NB4 (cell line): ENCODE data around the gene SAC3D1.
A peak's percentile ranks its signal among the peaks of the same experiment; 100 is the strongest.
"Not testable (repeated sequence)": the region's sequence is repeated elsewhere in the genome, so short reads cannot be mapped to it uniquely, and the experiment has no call there.

ENCODE experiments used
- DNase-seq: peaks from one replicate; pipeline ENCODE4 v3.0.0; 2010; ENCODE audit warnings: low read depth
- H3K4me3 ChIP-seq: one replicate; pipeline ENCODE4 v1.5.1; 2011; ENCODE audit warnings: mild to moderate bottlenecking, low read depth, low read length, moderate library complexity
- MYC ChIP-seq: IDR thresholded peaks from 2 replicates; pipeline ENCODE4 v1.6.1; 2011; ENCODE audit warnings: low read depth, low read length
- POLR2A ChIP-seq: IDR thresholded peaks from 2 replicates; pipeline ENCODE4 v1.6.1; 2011; ENCODE audit warnings: mild to moderate bottlenecking; ENCODE audit not compliant: insufficient read length; ENCODE audit errors: extremely low read depth
- TF ChIP-seq, protein P1 (sequence below): IDR thresholded peaks from 2 replicates; pipeline ENCODE4 v1.6.1; 2011; ENCODE audit warnings: low read depth, low read length
- TF ChIP-seq, protein P2 (sequence below): IDR thresholded peaks from one replicate; pipeline ENCODE4 v1.5.1; 2012; ENCODE audit warnings: low read depth, low read length

The SAC3D1 gene

DNA sequence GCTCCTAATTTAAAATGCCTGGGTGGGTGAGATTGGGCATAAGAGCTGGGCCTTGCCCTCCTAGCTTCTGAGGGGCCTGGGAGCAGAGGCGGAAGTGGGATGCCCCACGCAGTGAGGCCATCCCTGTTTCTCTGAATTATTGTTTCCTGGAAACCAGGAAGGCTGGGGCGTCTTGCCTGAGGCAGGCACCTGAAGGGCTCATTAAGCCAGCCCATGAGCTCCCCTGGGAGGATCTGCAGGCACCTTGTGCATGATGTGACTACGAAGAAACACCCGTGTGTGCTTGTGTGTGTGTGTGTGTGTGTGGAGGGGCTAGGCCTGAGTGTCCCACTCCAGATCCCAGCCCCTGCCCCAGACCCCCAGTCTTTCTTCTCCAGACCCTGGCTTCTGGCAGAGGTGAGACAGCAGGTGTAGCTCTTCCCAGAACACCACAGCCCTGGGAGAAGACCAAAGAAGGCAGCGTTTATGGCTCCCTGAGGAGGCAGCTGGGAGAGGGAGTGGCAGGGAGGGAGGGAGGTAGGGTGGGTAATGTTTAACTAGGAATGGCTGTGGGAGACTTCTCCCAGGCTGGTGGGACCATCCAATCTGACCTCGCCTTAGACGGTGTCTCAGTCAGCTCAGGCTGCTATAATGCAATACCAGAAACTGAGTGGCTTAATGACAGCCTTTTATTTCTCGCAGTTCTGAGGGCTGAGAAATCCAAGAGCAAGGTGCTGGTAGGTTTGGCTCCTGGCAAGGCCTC lies 42.1 kb upstream of the SAC3D1 start:
- no peak overlapping the region for H3K4me3 ChIP-seq
- no peak for TF ChIP-seq POLR2A
- no peak for TF ChIP-seq MYC
- TF ChIP-seq, protein P1, sequence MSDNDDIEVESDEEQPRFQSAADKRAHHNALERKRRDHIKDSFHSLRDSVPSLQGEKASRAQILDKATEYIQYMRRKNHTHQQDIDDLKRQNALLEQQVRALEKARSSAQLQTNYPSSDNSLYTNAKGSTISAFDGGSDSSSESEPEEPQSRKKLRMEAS: no peak
- TF ChIP-seq, protein P2, sequence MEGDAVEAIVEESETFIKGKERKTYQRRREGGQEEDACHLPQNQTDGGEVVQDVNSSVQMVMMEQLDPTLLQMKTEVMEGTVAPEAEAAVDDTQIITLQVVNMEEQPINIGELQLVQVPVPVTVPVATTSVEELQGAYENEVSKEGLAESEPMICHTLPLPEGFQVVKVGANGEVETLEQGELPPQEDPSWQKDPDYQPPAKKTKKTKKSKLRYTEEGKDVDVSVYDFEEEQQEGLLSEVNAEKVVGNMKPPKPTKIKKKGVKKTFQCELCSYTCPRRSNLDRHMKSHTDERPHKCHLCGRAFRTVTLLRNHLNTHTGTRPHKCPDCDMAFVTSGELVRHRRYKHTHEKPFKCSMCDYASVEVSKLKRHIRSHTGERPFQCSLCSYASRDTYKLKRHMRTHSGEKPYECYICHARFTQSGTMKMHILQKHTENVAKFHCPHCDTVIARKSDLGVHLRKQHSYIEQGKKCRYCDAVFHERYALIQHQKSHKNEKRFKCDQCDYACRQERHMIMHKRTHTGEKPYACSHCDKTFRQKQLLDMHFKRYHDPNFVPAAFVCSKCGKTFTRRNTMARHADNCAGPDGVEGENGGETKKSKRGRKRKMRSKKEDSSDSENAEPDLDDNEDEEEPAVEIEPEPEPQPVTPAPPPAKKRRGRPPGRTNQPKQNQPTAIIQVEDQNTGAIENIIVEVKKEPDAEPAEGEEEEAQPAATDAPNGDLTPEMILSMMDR: no peak
- no peak for DNase-seq

DNA sequence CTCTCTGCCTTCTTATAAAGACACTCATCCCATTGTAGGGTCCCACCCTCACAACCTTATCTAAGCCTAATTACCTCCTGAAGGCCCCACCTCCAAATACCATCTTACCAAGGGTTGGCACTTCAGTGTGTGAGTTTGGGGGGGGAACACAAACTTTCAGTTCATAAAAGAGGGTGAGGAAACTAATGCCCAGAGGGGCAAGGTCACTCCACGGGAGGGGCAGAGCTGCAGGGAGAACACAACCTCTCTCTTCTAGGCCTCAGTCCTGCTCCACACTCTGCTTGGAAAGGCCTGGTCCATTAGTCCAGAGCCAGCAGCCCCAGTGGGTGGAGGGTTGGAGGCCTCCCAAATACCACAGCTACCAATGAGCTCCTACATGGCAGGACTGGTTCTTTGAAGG lies 41.5 kb upstream of the SAC3D1 start:
- TF ChIP-seq, protein P1: no peak
- TF ChIP-seq POLR2A: no peak
- H3K4me3 ChIP-seq: no peak overlapping the region
- no peak for DNase-seq

DNA sequence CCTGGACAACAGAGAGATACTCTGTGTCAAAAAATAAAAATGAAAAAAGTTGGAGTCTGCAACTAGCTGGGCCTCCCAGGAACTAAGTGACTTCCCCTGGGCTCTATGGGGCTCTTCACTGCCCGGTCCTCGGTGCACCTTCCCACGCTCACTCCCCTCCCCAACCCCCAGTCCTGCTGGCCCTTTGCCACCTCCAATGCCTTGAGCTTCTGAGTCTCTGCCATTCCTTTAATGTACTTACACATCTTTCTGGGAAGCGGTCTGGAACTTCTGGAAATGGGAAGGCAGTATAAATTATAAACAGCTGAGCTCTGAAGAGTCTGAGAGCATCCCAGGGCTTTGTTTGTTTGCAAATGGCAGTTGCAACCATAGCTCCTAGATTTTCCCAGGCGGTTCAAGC lies 38.3 kb upstream of the SAC3D1 start:
- no peak overlapping the region for H3K4me3 ChIP-seq
- no peak for DNase-seq
- TF ChIP-seq, protein P1: no peak
- TF ChIP-seq, protein P2: no peak
- TF ChIP-seq MYC: no peak
- TF ChIP-seq POLR2A: no peak

DNA sequence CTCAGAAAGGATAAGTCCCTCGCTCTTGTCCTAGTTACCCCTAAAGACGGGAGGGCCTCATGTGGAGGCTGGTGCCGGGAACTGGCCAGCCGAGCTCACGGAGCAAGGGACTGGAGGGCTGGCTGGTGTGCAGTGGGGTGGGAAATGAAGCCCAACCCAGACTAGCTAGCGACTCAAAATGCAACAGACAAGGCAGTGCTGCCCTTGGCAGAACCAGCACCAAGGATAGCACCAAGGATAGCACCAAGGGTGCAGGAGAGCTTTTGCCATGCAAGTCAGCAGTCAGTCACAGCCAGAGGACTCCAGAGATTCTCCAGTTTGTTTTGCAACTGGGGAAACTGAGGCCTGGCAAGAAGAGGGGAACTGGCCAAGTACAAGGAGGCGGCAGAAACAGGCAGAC lies 37.7 kb upstream of the SAC3D1 start:
- TF ChIP-seq MYC: no peak
- TF ChIP-seq, protein P2: no peak
- peak; percentile 40 for DNase-seq
- H3K4me3 ChIP-seq: no peak overlapping the region

DNA sequence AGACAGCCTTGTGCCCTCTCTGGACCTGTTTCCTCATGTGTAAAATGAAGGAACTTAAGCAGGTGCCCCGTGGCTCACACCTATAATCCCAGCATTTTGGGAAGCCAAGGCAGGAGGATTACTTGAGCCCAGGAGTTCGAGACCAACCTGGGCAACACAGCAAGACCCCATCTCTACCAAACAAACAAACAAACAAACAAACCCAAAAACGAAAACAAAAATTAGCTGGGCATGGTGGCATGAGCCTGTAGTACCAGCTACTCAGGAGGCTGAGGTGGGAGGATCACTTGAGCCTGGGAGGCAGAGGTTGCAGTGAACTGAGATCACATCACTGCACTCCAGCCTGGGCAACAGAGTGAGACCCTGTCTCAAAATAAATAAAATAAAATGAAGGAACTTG lies 37.0 kb upstream of the SAC3D1 start:
- H3K4me3 ChIP-seq, DNase-seq: not testable (repeated sequence)

DNA sequence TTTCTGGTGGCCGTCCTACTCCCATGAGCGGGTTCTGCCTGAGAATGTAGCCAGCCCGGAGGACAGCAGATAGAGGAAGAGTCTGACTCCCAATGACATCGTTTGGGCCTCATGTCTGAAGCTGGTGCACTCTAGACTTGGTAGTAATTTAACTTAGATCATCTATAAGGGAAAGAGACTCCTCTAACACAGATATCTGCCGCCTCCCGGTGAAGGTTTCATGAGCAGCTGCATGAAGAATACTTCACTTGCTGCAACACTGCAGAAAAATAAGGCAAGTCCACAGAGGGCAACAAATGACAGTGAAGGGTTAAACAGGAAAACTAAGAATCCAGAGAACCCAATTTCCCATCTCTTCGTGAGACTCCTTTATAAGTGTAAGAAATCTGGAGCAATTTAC lies 33.0 kb upstream of the SAC3D1 start:
- no peak for TF ChIP-seq POLR2A
- TF ChIP-seq, protein P2: no peak
- no peak for TF ChIP-seq MYC
- TF ChIP-seq, protein P1: no peak
- no peak overlapping the region for H3K4me3 ChIP-seq
- DNase-seq: peak; percentile 33

DNA sequence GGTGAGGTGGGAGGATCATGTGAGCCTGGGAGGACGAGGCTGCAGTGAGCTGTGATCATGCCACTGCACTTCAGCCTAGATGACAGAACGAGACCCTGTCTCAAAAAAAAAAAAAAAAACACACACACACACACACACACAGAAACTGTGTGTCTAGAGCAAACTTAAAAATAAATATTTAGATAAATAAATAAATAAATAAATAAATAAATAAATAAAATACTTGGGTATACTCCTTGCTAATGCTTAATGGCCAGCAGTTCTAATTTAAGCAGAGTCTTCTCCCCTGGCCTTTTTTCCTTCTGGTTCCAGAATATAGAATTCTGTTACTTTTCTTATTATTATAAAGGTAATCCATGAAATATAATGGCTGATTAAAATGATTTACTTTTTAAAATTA lies 32.1 kb upstream of the SAC3D1 start:
- TF ChIP-seq MYC (no peak), POLR2A (no peak)
- TF ChIP-seq, protein P2: no peak
- TF ChIP-seq, protein P1: no peak
- DNase-seq: no peak
- no peak overlapping the region for H3K4me3 ChIP-seq
